Measurements from ENCODE around the gene RAD9A.

The RAD9A gene

DNA sequence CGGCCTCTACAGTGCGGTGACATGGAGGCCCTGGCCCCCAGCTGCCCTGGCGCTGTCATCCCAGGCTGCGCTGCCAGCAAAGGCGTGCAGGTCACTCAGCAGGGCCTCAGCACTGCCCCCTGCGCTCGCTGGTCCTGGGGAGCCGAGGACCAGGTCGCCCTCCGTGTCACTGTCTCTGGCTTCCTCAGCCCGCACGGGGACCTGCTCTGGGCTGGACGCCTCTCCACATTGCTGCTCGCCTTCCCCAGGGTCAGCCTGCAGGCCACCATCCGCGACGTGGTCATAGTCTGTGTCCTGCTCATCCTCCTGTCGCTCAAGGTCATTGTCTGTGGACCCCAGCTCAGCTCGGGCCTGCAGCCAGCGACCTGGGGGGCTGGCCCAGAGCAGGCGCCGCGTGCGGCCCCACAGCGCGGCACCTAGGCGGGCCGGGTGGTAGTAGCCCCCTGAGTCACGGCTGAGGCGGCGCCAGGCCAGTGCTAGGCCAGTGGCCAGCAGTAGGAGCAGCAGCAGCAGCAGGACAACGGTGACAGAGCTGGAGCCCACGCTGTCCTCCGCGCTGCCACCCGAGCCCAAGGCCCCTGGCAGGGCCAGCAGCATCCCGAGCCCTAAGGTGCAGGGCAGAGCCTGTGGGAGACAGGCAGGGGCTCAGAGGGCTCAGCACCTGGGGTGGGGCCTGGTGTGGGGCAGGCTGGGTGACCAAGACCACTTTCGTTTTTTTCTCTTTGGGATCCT, 44.1 kb downstream of the RAD9A start:
- H3K27ac ChIP-seq = peak overlapping the region; percentile 89
- no peak for TF ChIP-seq ZFX (IDR thresholded peaks at IDR 0.05; ENCODE audit: borderline replicate concordance)
- TF ChIP-seq, protein P1, sequence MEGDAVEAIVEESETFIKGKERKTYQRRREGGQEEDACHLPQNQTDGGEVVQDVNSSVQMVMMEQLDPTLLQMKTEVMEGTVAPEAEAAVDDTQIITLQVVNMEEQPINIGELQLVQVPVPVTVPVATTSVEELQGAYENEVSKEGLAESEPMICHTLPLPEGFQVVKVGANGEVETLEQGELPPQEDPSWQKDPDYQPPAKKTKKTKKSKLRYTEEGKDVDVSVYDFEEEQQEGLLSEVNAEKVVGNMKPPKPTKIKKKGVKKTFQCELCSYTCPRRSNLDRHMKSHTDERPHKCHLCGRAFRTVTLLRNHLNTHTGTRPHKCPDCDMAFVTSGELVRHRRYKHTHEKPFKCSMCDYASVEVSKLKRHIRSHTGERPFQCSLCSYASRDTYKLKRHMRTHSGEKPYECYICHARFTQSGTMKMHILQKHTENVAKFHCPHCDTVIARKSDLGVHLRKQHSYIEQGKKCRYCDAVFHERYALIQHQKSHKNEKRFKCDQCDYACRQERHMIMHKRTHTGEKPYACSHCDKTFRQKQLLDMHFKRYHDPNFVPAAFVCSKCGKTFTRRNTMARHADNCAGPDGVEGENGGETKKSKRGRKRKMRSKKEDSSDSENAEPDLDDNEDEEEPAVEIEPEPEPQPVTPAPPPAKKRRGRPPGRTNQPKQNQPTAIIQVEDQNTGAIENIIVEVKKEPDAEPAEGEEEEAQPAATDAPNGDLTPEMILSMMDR (IDR thresholded peaks at IDR 0.05) = no peak

DNA sequence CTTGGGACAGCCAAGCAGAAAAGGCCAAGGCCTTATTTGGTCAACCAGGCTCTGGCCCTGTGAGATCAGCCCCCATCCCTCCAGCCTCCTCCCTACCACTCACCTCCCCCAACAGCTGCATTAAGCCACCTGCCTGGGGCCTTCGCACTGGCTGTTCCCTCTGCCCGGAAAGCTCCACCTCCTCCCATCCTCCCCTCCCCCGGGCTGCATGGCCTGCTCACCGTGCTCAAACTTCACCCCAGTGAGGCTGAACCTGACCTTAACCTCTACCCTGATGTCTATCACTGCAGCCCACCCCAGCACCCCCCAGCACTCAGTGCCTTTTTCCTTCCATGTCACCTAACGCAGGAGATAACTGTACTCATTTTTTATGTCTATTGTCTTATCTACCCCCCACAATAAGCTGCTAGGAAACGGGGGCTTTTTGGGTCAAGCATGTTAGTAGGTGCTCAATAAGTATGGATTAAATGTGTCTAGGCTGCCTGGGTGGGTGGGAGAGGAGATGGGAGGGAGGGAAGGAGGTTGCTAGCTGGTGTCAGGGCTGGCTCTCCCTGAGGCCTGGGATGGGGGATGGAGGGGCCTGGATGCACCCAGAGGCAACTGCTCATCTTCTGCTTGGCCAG, 44.8 kb downstream of the RAD9A start:
- TF ChIP-seq ZFX (IDR thresholded peaks at IDR 0.05; ENCODE audit: borderline replicate concordance) = no peak
- TF ChIP-seq, protein P1 (IDR thresholded peaks at IDR 0.05) = no peak
- peak overlapping the region; percentile 89 for H3K27ac ChIP-seq

DNA sequence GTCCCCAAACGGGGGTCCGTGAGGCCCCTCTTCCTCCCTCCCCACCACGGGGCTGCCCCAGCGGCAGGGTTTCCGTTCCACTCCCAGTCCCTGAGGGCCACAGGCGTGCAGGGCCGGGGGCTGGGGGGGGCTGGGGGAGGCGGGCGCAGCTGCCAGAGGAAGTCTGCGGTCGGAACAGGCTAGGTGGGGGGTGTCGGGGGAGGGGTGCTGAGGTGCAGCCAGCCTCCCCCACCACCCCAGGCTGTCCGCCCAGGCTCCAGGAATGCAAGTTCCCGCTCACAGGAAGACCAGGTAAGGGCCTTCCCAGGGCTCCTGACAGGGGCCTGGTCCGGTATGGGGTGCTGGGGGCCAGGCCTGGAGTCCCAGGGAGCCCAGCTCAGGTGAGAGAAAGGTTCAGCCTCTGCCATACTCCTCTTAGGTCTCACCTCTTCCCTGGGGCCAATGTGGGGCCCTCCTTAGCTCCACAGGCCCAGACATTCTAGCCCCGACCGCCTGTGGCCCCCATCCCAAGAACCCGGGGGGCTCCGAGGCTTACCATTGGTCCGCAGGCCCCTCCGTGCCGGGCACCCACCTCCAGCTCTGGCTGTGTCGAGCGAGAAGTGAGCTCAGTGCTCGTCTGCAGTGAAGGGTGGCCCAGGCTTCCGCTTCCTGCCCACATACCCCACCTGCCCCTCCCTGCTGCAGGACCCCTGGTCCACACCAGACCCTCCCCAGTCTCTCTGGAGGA, 45.5 kb downstream of the RAD9A start, which contains the start of gene PTPRCAP:
Gene PTPRCAP, minus strand, starts transcription at position 601 of the 727 bp plus-strand sequence. Its CDS starts 63 bp downstream, at position 538.
- H3K27ac ChIP-seq = peak within 1 kb of the TSS; percentile 89
- TF ChIP-seq ZFX (IDR thresholded peaks at IDR 0.05; ENCODE audit: borderline replicate concordance) = no peak
- TF ChIP-seq, protein P1 (IDR thresholded peaks at IDR 0.05) = no peak

- TF ChIP-seq, protein P1 (IDR thresholded peaks at IDR 0.05) = no peak
- TF ChIP-seq ZFX (IDR thresholded peaks at IDR 0.05; ENCODE audit: borderline replicate concordance) = no peak
- peak overlapping the region; percentile 89 for H3K27ac ChIP-seq
Measured at GRCh38 chr11:67437809-67438157, 46.0 kb downstream of the RAD9A start.

GRCh38 chr11:67438158-67438902, 46.5 kb downstream of the RAD9A start:
- no peak for TF ChIP-seq ZFX (IDR thresholded peaks at IDR 0.05; ENCODE audit: borderline replicate concordance)
- TF ChIP-seq, protein P1 (IDR thresholded peaks at IDR 0.05) = no peak
- peak overlapping the region; percentile 89 for H3K27ac ChIP-seq

- H3K27ac ChIP-seq = peak overlapping the region; percentile 89
- TF ChIP-seq ZFX (IDR thresholded peaks at IDR 0.05; ENCODE audit: borderline replicate concordance) = no peak
- TF ChIP-seq, protein P1 (IDR thresholded peaks at IDR 0.05) = peak; percentile 39
Measured at GRCh38 chr11:67439321-67440228, 47.8 kb downstream of the RAD9A start.

Data from 22Rv1 (cell line).